GM19452 (cell line): ENCODE results near the gene PTDSS2.
"Not testable (repeated sequence)": the region's sequence is repeated elsewhere in the genome, so short reads cannot be mapped to it uniquely, and the experiment has no call there.

Experiments used
- ATAC-seq: cut with Tn5 transposase; IDR thresholded peaks from one replicate; pipeline ENCODE4 v1.9.1; 2021; ENCODE audit not compliant: unreplicated experiment

Gene PTDSS2

GRCh38 chr11:503179-503981, 53.3 kb downstream of the PTDSS2 start:
- ATAC-seq: no peak

- no peak for ATAC-seq
Observed at GRCh38 chr11:504053-504993, 54.2 kb downstream of the PTDSS2 start.

- ATAC-seq: no peak
Observed at GRCh38 chr11:504994-505344, 54.9 kb downstream of the PTDSS2 start.

- ATAC-seq: peak; percentile 65
Observed at GRCh38 chr11:506238-506994, 56.3 kb downstream of the PTDSS2 start.

GRCh38 chr11:506995-507726, 57.1 kb downstream of the PTDSS2 start, which contains the start of gene RNH1:
Gene RNH1, minus strand, starts transcription at chr11:507242. Its CDS starts 5,080 bp downstream, at chr11:502162.
- ATAC-seq: peak; percentile 40

GRCh38 chr11:507727-508515, 57.8 kb downstream of the PTDSS2 start:
- ATAC-seq: no peak

GRCh38 chr11:508956-509355, 58.9 kb downstream of the PTDSS2 start:
- ATAC-seq: no peak

- no peak for ATAC-seq
Observed at GRCh38 chr11:512761-513595, 62.9 kb downstream of the PTDSS2 start.

- no peak for ATAC-seq
Observed at GRCh38 chr11:514606-515005, 64.5 kb downstream of the PTDSS2 start.

GRCh38 chr11:515131-515530, 65.1 kb downstream of the PTDSS2 start:
- ATAC-seq: no peak

GRCh38 chr11:516400-516799, 66.3 kb downstream of the PTDSS2 start:
- no peak for ATAC-seq

GRCh38 chr11:516918-517685, 67.0 kb downstream of the PTDSS2 start:
- not testable (repeated sequence) for ATAC-seq

- peak; percentile 92 for ATAC-seq
Observed at GRCh38 chr11:518463-519202, 68.6 kb downstream of the PTDSS2 start.

GRCh38 chr11:520428-521176, 70.5 kb downstream of the PTDSS2 start:
- no peak for ATAC-seq

GRCh38 chr11:521177-521688, 71.2 kb downstream of the PTDSS2 start:
- ATAC-seq: no peak

GRCh38 chr11:526192-526591, 76.1 kb downstream of the PTDSS2 start:
- no peak for ATAC-seq
